Hypothalamus (tissue), 51 donors: Measurements from ENCODE around the gene ATP11B.

Experiments used
- DNase-seq, 51 donors: peaks; one replicate each; lab custom pipeline; 2025; lab: John Stamatoyannopoulos, UW

The ATP11B gene

GRCh38 chr3:182941719-182942118 is 148.4 kb downstream of the ATP11B start:
- DNase-seq, result no peak

- no peak for DNase-seq
Observed at GRCh38 chr3:182947888-182948287, 154.6 kb downstream of the ATP11B start.

GRCh38 chr3:182948305-182948704 is 155.0 kb downstream of the ATP11B start:
- DNase-seq, result no peak

GRCh38 chr3:182949688-182950087 is 156.4 kb downstream of the ATP11B start:
- DNase-seq, result no peak

DNA sequence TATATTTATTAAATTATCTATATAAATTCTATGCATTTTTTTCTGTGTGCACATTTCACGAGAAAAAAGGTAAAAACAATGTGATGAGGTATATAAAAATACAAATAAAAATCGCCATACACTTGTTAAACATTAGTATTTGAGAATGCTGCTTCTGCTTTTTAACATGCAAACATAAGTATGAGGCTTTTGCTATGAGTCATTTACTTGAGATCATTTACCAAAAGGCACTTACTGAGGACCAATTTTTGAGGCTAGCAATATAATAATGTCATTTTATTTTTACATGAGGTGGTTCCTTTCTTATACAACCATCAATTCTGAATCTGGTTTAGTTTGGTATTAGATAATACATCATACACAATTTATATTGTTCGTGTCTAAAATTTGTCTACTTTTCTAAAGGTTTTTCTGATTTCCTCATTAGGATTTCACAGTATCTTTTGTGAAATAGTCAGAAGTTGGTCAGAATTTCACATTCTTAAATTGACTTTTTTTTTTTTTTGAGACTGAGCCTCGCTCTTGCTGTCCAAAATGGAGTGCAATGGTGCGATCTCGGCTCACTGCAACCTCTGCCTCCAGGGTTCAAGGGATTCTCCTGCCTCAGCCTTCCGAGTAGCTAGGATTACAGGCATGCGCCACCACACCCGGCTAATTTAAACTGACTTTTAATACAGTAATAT is 161.4 kb downstream of the ATP11B start:
- DNase-seq, result no peak

- no peak for DNase-seq
Observed at GRCh38 chr3:182957226-182957625, 163.9 kb downstream of the ATP11B start.

DNA sequence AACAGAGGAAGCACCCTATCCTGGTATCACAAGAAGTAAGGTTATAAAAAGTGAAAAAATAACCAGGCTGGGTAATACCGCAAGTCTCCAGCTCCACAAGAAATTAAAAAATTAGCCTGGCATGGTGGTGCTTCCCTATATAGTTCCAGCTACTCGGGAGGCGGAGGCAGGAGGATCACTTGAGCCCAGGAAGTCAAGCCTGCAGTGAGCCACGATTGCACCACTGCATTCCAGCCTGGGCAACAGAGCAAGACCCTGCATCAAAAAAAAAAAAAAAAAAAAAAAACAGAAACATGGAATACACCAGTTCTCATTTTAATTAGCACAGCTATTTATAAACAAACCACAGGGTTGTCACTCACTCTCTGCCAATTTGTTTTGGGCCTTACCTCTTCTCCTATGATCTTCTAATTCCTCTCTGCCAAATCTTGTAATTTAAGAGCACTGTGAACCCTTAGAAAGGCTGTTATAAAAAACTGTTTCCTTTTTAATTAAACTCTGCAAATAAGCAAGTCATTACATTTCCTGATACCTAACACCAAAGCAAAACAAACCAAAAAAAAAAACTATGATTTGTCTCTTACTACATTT is 164.5 kb downstream of the ATP11B start:
- no peak for DNase-seq

- DNase-seq, result peak in 6 of 51 donors; percentile 3 to 14 (median 10)
Observed at GRCh38 chr3:182959474-182960350, 166.4 kb downstream of the ATP11B start.

GRCh38 chr3:182962166-182962565 is 168.9 kb downstream of the ATP11B start:
- peak in 21 of 51 donors; percentile 6 to 68 (median 21) for DNase-seq

DNA sequence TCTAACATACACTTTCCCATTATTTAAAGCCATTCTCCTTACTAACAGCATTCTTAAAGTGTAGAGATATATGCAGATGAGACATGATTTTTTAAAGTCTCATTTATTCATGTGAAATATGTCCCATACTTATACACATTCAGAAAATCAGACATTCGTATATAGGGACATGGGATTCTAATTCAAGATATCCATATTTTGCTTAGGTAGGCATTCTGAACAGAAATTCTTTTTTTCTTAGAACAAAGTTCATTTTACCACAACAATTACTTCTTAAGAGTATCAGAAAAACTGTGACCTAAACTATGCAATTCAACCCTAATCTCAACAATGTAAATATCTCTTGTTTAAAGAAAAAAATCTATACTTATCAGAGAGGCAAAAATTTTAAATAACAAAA is 170.9 kb downstream of the ATP11B start:
- DNase-seq, result no peak

- no peak for DNase-seq
Observed at GRCh38 chr3:182965861-182966366, 172.6 kb downstream of the ATP11B start.

DNA sequence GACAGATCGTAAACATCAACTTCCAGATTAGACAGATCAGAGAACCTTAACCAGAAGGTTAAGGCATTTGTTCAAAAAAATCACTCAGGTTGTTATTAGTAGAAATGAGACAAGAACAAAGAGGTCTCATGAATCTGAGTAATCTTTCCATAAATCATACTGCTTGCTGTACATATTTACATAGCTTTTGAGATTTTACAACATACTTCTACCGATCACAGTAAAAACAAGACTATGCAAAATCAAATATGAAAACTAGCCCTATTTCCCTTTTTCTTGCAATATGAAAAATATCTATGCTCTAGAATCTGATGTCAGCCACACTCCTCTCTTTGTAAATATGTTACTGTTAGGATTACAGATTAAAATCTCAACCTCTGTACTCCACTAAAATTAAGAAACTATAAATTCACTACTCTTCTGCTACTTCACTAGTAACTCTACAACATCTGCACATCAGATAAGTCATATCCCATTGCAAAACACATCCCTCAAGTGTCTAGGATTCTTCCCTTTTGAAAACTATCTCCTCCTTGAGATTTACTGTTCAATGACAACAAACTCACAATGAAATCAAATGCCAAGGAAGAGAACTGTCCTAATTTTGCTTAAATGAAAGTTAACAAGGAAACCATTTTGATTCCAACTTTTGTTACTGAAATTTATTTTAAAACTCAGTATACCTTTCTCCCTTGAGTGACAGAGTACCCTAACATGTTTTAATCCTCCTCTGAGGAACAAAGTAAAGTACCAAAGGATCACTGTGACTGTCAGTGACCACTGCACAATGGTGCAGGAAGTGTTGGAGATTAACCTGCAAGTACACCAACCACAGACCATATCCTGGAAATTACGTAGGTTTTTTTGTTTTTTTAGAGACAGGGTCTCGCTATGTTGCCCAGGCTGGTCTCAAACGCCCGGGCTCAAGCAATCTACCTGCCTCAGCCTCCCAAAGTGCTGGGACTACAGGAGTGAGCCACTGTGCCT is 174.2 kb downstream of the ATP11B start:
- DNase-seq, result no peak

GRCh38 chr3:182969277-182969676 is 176.0 kb downstream of the ATP11B start:
- DNase-seq, result no peak

- no peak for DNase-seq
Observed at GRCh38 chr3:182969853-182970252, 176.5 kb downstream of the ATP11B start.

DNA sequence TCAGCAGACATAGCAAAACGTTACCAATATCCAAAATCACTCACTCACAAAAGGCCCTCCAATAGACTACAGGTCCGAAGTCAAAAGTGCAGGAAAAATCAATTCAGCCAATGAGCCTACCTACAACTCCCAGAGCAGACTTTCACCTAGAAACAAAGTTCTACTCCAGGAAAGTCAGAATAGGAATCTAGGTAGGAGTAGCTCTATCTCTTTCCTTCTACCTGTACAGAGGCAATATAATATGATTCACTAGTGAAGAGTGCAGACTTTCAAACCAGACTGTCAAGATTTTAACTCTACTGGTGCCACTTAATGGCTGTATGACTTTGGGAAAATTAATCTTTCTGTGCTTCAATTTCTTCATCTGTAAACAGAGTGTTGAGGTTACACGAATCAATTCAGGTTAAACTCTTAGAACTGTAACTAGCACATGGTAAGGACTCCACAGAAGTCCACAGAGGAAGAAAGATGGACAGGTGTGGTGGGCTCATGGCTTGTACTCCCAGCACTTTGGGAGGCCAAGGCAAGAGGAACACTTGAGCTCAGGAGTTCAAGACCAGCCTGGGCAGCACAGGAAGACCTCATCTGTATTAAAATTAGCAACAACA is 177.6 kb downstream of the ATP11B start:
- DNase-seq, result no peak
